Natural killer cell (primary cell): ENCODE data around the gene PPP1R12C. TPM values are rescaled to one million over a fixed set of nuclear protein-coding genes. Genes with fewer than 3 reads are reported as not detected.
A peak's percentile ranks its signal among the peaks of the same experiment; 100 is the strongest.
"Not testable (repeated sequence)": the region's sequence is repeated elsewhere in the genome, so short reads cannot be mapped to it uniquely, and the experiment has no call there.

ENCODE experiments used
- ATAC-seq, 3 donors: fragments of 150-1000 bp in 2 of 3; fragments of 200-7000 bp in 1 of 3; cut with Tn5 transposase; 1 replicate in 1 of 3; 2 replicates in 2 of 3; pipeline ENCODE4 v1.10.0; 2021; ENCODE audit warnings: mild to moderate bottlenecking in 2 of 3, moderate library complexity in 2 of 3
- DNase-seq, 2 donors: peaks; one replicate each; pipeline versions ENCODE4 v3.0.0 to v3.0.0-alpha.2; 2013 to 2021; ENCODE audit warnings: mixed read lengths in 1 of 2
- H3K27ac ChIP-seq: one replicate; pipeline ENCODE4 v1.5.1; 2013; ENCODE audit warnings: mild to moderate bottlenecking, low read length
- H3K27me3 ChIP-seq: one replicate; pipeline ENCODE4 v1.6.1; 2013; ENCODE audit warnings: low read length; ENCODE audit not compliant: control insufficient read depth, insufficient read depth
- H3K36me3 ChIP-seq: one replicate; pipeline ENCODE4 v1.6.1; 2013; ENCODE audit warnings: low read length; ENCODE audit not compliant: control insufficient read depth, insufficient read depth
- H3K4me1 ChIP-seq: one replicate; pipeline ENCODE4 v1.6.1; 2013; ENCODE audit warnings: low read length; ENCODE audit not compliant: control insufficient read depth, insufficient read depth
- H3K4me3 ChIP-seq: one replicate; pipeline ENCODE4 v1.5.1; 2013; ENCODE audit warnings: low read length
- H3K9me3 ChIP-seq: one replicate; pipeline ENCODE4 v1.6.1; 2013; ENCODE audit warnings: low read length; ENCODE audit not compliant: control insufficient read depth, insufficient read depth
- H3K27ac Mint-ChIP-seq, 2 donors: one replicate each; pipeline ENCODE4 v1.8.0; 2022; ENCODE audit warnings: mild to moderate bottlenecking in 2 of 2, mixed read lengths in 2 of 2, moderate library complexity in 1 of 2
- H3K27me3 Mint-ChIP-seq, 2 donors: one replicate each; pipeline ENCODE4 v1.8.0; 2022; ENCODE audit warnings: low read depth in 2 of 2, mixed read lengths in 2 of 2
- H3K36me3 Mint-ChIP-seq: one replicate; pipeline ENCODE4 v1.8.0; 2022; ENCODE audit warnings: mixed read lengths
- H3K4me1 Mint-ChIP-seq, 2 donors: one replicate each; pipeline ENCODE4 v1.8.0; 2022; ENCODE audit warnings: mixed read lengths in 2 of 2
- H3K4me3 Mint-ChIP-seq: one replicate; pipeline ENCODE4 v1.8.0; 2022; ENCODE audit warnings: mild to moderate bottlenecking, moderate library complexity, mixed read lengths
- H3K9me3 Mint-ChIP-seq, 2 donors: one replicate each; pipeline ENCODE4 v1.8.0; 2022; ENCODE audit warnings: mixed read lengths in 2 of 2
- CTCF ChIP-seq: fragments of 200-600 bp; IDR thresholded peaks from one replicate; pipeline ENCODE4 v1.8.0; 2022; ENCODE audit warnings: antibody characterized with exemption
- WGBS: methylation state at CpG from one replicate; pipeline ENCODE4 v1.1.7; 2013; ENCODE audit warnings: missing lambda C conversion rate; ENCODE audit not compliant: insufficient coverage; 5-methylcytosine and 5-hydroxymethylcytosine counted together
- intact Hi-C: fragments of 100-400 bp; cut with micrococcal nuclease; formaldehyde crosslinking; loops from one replicate; pipeline ENCODE4 v1.14.2; 2022
- total RNA-seq, 4 donors: library from RNA; stranded (reverse); fragments of 120-200 nt in 1 of 4; gene quantifications; one replicate each; pipeline versions ENCODE4 v1.2.3 to v1.2.4, GENCODE V29; 2013 to 2022

Gene PPP1R12C
- total RNA-seq, 3 donors from 2014 or later (not counting 1 experiment from before 2014, with no cell fraction given), result 162 to 178 (median 174) TPM

- TF ChIP-seq CTCF, result no peak
- peak within 1 kb of the TSS; percentile 64 to 82 for H3K27ac Mint-ChIP-seq
- DNase-seq (peak; percentile 97 to 99), ATAC-seq (peak; percentile 98 to 100 (median 98))
- H3K4me1 ChIP-seq, result peaks cover 20% of the 10 kb centered on the region
- peaks cover 16 to 18% of the 10 kb centered on the region in 2 donors for H3K27me3 Mint-ChIP-seq
- peaks cover 4 to 17% of the 10 kb centered on the region in 2 donors for H3K4me1 Mint-ChIP-seq
- no peaks in the 10 kb centered on the region for H3K9me3 Mint-ChIP-seq
- peaks cover 2% of the 10 kb centered on the region for H3K27me3 ChIP-seq
- H3K36me3 ChIP-seq, result peaks cover 5% of the 10 kb centered on the region
- H3K4me3 ChIP-seq, result peak within 1 kb of the TSS; percentile 47
- peak within 1 kb of the TSS; percentile 71 for H3K27ac ChIP-seq
- 2% methylated on average over 70 of the region's 70 CpGs for WGBS
- intact Hi-C loops, result loop anchor here (1.0 kb wide), 1 partner anchor 18 kb away; no protein-coding TSS in a partner anchor
- no peaks in the 10 kb centered on the region for H3K9me3 ChIP-seq
- peak within 1 kb of the TSS; percentile 92 for H3K4me3 Mint-ChIP-seq
- H3K36me3 Mint-ChIP-seq, result no peaks in the 10 kb centered on the region
Observed at GRCh38 chr19:55062735-55063491, 54.5 kb downstream of the PPP1R12C start, which contains the start of gene RDH13. Gene RDH13, minus strand, starts transcription at chr19:55063148. Its CDS starts 116 bp downstream, at chr19:55063032.

DNA sequence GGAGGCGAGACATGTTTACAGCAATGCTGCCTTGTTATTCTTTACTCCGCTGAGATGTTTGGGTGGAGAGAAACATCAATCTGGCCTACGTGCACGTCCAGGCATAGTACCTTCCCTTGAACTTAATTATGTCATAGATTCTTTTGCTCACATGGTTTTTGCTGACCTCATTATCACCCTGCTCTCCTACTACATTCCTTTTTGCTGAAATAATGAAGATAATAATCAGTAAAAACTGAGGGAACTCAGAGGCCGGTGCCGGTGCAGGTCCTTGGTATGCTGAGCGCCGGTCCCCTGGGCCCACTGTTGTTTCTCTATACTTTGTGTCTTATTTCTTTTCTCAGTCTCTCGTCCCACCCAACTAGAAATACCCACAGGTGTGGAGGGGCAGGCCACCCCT, 57.1 kb downstream of the PPP1R12C start:
- H3K36me3 Mint-ChIP-seq, ATAC-seq, H3K27ac Mint-ChIP-seq, DNase-seq, H3K27me3 ChIP-seq, H3K27ac ChIP-seq, intact Hi-C loops, H3K27me3 Mint-ChIP-seq, H3K4me3 ChIP-seq, H3K4me3 Mint-ChIP-seq, H3K9me3 ChIP-seq, H3K9me3 Mint-ChIP-seq: not testable (repeated sequence)
- H3K4me1 Mint-ChIP-seq, result peaks cover 4 to 17% of the 10 kb centered on the region in 2 donors
- WGBS, result 97% methylated on average over 8 of the region's 9 CpGs
- peaks cover 20% of the 10 kb centered on the region for H3K4me1 ChIP-seq
- peaks cover 19% of the 10 kb centered on the region for H3K36me3 ChIP-seq

- TF ChIP-seq CTCF, result no peak
- Mint-ChIP-seq H3K4me1 (peaks cover 4 to 17% of the 10 kb centered on the region in 2 donors), H3K27me3 (no peaks in the 10 kb centered on the region), H3K36me3 (no peaks in the 10 kb centered on the region), H3K9me3 (no peaks in the 10 kb centered on the region), H3K4me3 (no peak overlapping the region), H3K27ac (no peak overlapping the region)
- WGBS, result 95% methylated on average over 23 of the region's 23 CpGs
- Histone ChIP-seq H3K36me3 (peaks cover 24% of the 10 kb centered on the region), H3K9me3 (no peaks in the 10 kb centered on the region), H3K27ac (no peak overlapping the region), H3K4me1 (peaks cover 20% of the 10 kb centered on the region), H3K27me3 (no peaks in the 10 kb centered on the region), H3K4me3 (no peak overlapping the region)
- intact Hi-C loops, result loop anchor here (5.0 kb wide), 1 partner anchor 52 kb away; no protein-coding TSS in a partner anchor
- no peak for ATAC-seq
- DNase-seq, result no peak
Observed at GRCh38 chr19:55058781-55059610, 58.4 kb downstream of the PPP1R12C start.

DNA sequence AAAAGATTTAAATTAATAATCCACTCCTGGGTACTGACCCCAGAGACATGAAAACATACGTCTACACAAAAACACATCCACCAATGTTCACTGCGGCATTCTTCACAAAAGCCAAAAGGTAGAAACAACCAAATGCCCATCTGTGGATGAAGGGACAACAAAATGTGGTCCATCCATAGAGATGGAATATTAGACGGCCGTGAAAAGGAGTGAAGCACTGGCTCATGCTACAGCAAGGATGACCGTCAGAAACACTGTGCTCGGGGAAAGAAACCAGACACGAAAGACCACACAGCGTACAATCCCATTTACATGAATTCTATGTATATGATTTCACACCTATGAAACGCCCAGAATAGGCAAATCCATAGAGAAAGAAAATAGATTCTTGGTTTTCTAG, 60.6 kb downstream of the PPP1R12C start:
- ATAC-seq (no peak), DNase-seq (no peak)
- no peak overlapping the region for H3K27ac ChIP-seq
- Mint-ChIP-seq H3K4me1 (peaks cover 4 to 8% of the 10 kb centered on the region in 2 donors), H3K36me3 (no peaks in the 10 kb centered on the region), H3K27ac (no peak overlapping the region), H3K4me3 (no peak overlapping the region), H3K9me3 (no peaks in the 10 kb centered on the region), H3K27me3 (no peaks in the 10 kb centered on the region)
- 98% methylated on average over 6 of the region's 9 CpGs for WGBS
- no peak for TF ChIP-seq CTCF
- no peaks in the 10 kb centered on the region for H3K9me3 ChIP-seq
- no peaks in the 10 kb centered on the region for H3K27me3 ChIP-seq
- H3K36me3 ChIP-seq, result peaks cover 33% of the 10 kb centered on the region
- intact Hi-C loops, result loop anchor here (5.0 kb wide), 1 partner anchor 50 kb away; no protein-coding TSS in a partner anchor
- peaks cover 6% of the 10 kb centered on the region for H3K4me1 ChIP-seq
- H3K4me3 ChIP-seq, result no peak overlapping the region
